ENCODE results near the gene MAGEC1. TPM values are rescaled to one million over a fixed set of nuclear protein-coding genes. Genes with fewer than 3 reads are reported as not detected.
"Not testable (repeated sequence)": the region's sequence is repeated elsewhere in the genome, so short reads cannot be mapped to it uniquely, and the experiment has no call there.

MAGEC1 gene
- not detected for polyA plus RNA-seq (2013, experiment 1 of 2)
- polyA plus RNA-seq (2013, experiment 2 of 2) = not detected

GRCh38 chrX:141903400-141904155 is at the start of gene MAGEC1:
Gene MAGEC1, plus strand, starts transcription at chrX:141903894. Its CDS starts 1,179 bp downstream, at chrX:141905073.
- no peaks in the 10 kb centered on the region for H3K79me1 ChIP-seq (replicated peaks; ENCODE audit: low read length, poor library complexity, severe bottlenecking)
- H3K36me3 ChIP-seq (ENCODE audit: control insufficient read depth in 1 of 2, insufficient read depth in 2 of 2, low read depth in 1 of 2, low read length in 2 of 2) = no peaks in the 10 kb centered on the region
- no peak within 1 kb of the TSS for H2BK12ac ChIP-seq (ENCODE audit: low read length in 2 of 2)
- no peak within 1 kb of the TSS for H2BK15ac ChIP-seq (ENCODE audit: low read depth, poor library complexity, severe bottlenecking)
- H3K4ac ChIP-seq (ENCODE audit: low read depth in 1 of 2, low read length in 2 of 2) = no peak within 1 kb of the TSS
- H2BK5ac ChIP-seq (ENCODE audit: low read depth, low read length, poor library complexity, severe bottlenecking) = no peak within 1 kb of the TSS
- no peak within 1 kb of the TSS for H2AFZ ChIP-seq (ENCODE audit: low read depth, low read length)
- H3K14ac ChIP-seq (ENCODE audit: low read length in 2 of 2) = no peak within 1 kb of the TSS
- H3K4me1 ChIP-seq (ENCODE audit: control insufficient read depth, insufficient read depth, low read depth, low read length) = no peaks in the 10 kb centered on the region
- H3K18ac ChIP-seq (ENCODE audit: low read depth in 1 of 2, low read length in 2 of 2) = no peak within 1 kb of the TSS
- no peaks in the 10 kb centered on the region for H3K27me3 ChIP-seq (ENCODE audit: control insufficient read depth in 1 of 2, insufficient read depth in 1 of 2, low read length in 2 of 2)
- H2AK5ac ChIP-seq (ENCODE audit: low read length, severe bottlenecking) = no peak within 1 kb of the TSS
- H3K23ac ChIP-seq (ENCODE audit: low read length in 2 of 2) = no peak within 1 kb of the TSS
- no peak within 1 kb of the TSS for H2BK120ac ChIP-seq (ENCODE audit: low read depth, low read length)
- DNase-seq = no peak
- H3K9ac ChIP-seq (ENCODE audit: low read length) = no peak within 1 kb of the TSS
- H4K8ac ChIP-seq (ENCODE audit: low read length) = no peak within 1 kb of the TSS
- no peak within 1 kb of the TSS for H3K4me3 ChIP-seq (ENCODE audit: insufficient read depth in 1 of 2, low read depth in 1 of 2, low read length in 2 of 2)
- peaks cover 15% of the 10 kb centered on the region for H3K9me3 ChIP-seq (ENCODE audit: control insufficient read depth, low read length)
- H3K27ac ChIP-seq (ENCODE audit: low read length, poor library complexity, severe bottlenecking) = no peak within 1 kb of the TSS
- 95% methylated on average over 19 of the region's 25 CpGs for WGBS
- H3K4me2 ChIP-seq (ENCODE audit: low read length, poor library complexity, severe bottlenecking) = no peak within 1 kb of the TSS
- H4K91ac ChIP-seq (ENCODE audit: low read length) = no peak within 1 kb of the TSS

- Histone ChIP-seq H3K14ac (ENCODE audit: low read length in 2 of 2) (no peak overlapping the region), H3K79me1 (replicated peaks; ENCODE audit: low read length, poor library complexity, severe bottlenecking) (no peaks in the 10 kb centered on the region), H3K18ac (ENCODE audit: low read depth in 1 of 2, low read length in 2 of 2) (no peak overlapping the region), H3K4me2 (ENCODE audit: low read length, poor library complexity, severe bottlenecking) (no peak overlapping the region), H3K4me1 (ENCODE audit: control insufficient read depth, insufficient read depth, low read depth, low read length) (no peaks in the 10 kb centered on the region), H3K9me3 (ENCODE audit: control insufficient read depth, low read length) (no peaks in the 10 kb centered on the region), H3K36me3 (ENCODE audit: control insufficient read depth in 1 of 2, insufficient read depth in 2 of 2, low read depth in 1 of 2, low read length in 2 of 2) (no peaks in the 10 kb centered on the region), H3K23ac (ENCODE audit: low read length in 2 of 2) (no peak overlapping the region), H3K27me3 (ENCODE audit: control insufficient read depth in 1 of 2, insufficient read depth in 1 of 2, low read length in 2 of 2) (no peaks in the 10 kb centered on the region), H3K4me3 (ENCODE audit: insufficient read depth in 1 of 2, low read depth in 1 of 2, low read length in 2 of 2) (no peak overlapping the region), H3K4ac (ENCODE audit: low read depth in 1 of 2, low read length in 2 of 2) (no peak overlapping the region), H2AK5ac (ENCODE audit: low read length, severe bottlenecking) (no peak overlapping the region), H4K91ac (ENCODE audit: low read length) (no peak overlapping the region), H2BK15ac (ENCODE audit: low read depth, poor library complexity, severe bottlenecking) (no peak overlapping the region), H4K8ac (ENCODE audit: low read length) (no peak overlapping the region), H3K9ac (ENCODE audit: low read length) (no peak overlapping the region), H2BK12ac (ENCODE audit: low read length in 2 of 2) (no peak overlapping the region), H2AFZ (ENCODE audit: low read depth, low read length) (no peak overlapping the region), H2BK5ac (ENCODE audit: low read depth, low read length, poor library complexity, severe bottlenecking) (no peak overlapping the region), H3K27ac (ENCODE audit: low read length, poor library complexity, severe bottlenecking) (no peak overlapping the region), H2BK120ac (ENCODE audit: low read depth, low read length) (no peak overlapping the region)
- DNase-seq = no peak
- WGBS = 41% methylated on average over 2 of the region's 3 CpGs
Measured at GRCh38 chrX:141857479-141857878, 46.2 kb upstream of the MAGEC1 start.

GRCh38 chrX:141879616-141880015 is 24.1 kb upstream of the MAGEC1 start:
- H2BK12ac ChIP-seq (ENCODE audit: low read length in 2 of 2) = no peak overlapping the region
- H2BK120ac ChIP-seq (ENCODE audit: low read depth, low read length) = no peak overlapping the region
- no peak overlapping the region for H4K8ac ChIP-seq (ENCODE audit: low read length)
- no peaks in the 10 kb centered on the region for H3K9me3 ChIP-seq (ENCODE audit: control insufficient read depth, low read length)
- H2BK5ac ChIP-seq (ENCODE audit: low read depth, low read length, poor library complexity, severe bottlenecking) = no peak overlapping the region
- no peak overlapping the region for H3K18ac ChIP-seq (ENCODE audit: low read depth in 1 of 2, low read length in 2 of 2)
- no peak overlapping the region for H2AK5ac ChIP-seq (ENCODE audit: low read length, severe bottlenecking)
- no peak overlapping the region for H2BK15ac ChIP-seq (ENCODE audit: low read depth, poor library complexity, severe bottlenecking)
- H4K91ac ChIP-seq (ENCODE audit: low read length) = no peak overlapping the region
- H3K79me1 ChIP-seq (replicated peaks; ENCODE audit: low read length, poor library complexity, severe bottlenecking) = no peaks in the 10 kb centered on the region
- DNase-seq = no peak
- no peak overlapping the region for H3K4me2 ChIP-seq (ENCODE audit: low read length, poor library complexity, severe bottlenecking)
- H3K27ac ChIP-seq (ENCODE audit: low read length, poor library complexity, severe bottlenecking) = no peak overlapping the region
- no peak overlapping the region for H2AFZ ChIP-seq (ENCODE audit: low read depth, low read length)
- no peak overlapping the region for H3K4me3 ChIP-seq (ENCODE audit: insufficient read depth in 1 of 2, low read depth in 1 of 2, low read length in 2 of 2)
- H3K27me3 ChIP-seq (ENCODE audit: control insufficient read depth in 1 of 2, insufficient read depth in 1 of 2, low read length in 2 of 2) = no peaks in the 10 kb centered on the region
- H3K9ac ChIP-seq (ENCODE audit: low read length) = no peak overlapping the region
- 79% methylated on average over 2 of the region's 5 CpGs for WGBS
- H3K23ac ChIP-seq (ENCODE audit: low read length in 2 of 2) = no peak overlapping the region
- H3K4me1 ChIP-seq (ENCODE audit: control insufficient read depth, insufficient read depth, low read depth, low read length) = no peaks in the 10 kb centered on the region
- no peaks in the 10 kb centered on the region for H3K36me3 ChIP-seq (ENCODE audit: control insufficient read depth in 1 of 2, insufficient read depth in 2 of 2, low read depth in 1 of 2, low read length in 2 of 2)
- H3K14ac ChIP-seq (ENCODE audit: low read length in 2 of 2) = no peak overlapping the region
- no peak overlapping the region for H3K4ac ChIP-seq (ENCODE audit: low read depth in 1 of 2, low read length in 2 of 2)

- H3K36me3 ChIP-seq (ENCODE audit: control insufficient read depth in 1 of 2, insufficient read depth in 2 of 2, low read depth in 1 of 2, low read length in 2 of 2); H3K27ac ChIP-seq (ENCODE audit: low read length, poor library complexity, severe bottlenecking); H3K18ac ChIP-seq (ENCODE audit: low read depth in 1 of 2, low read length in 2 of 2); H2BK5ac ChIP-seq (ENCODE audit: low read depth, low read length, poor library complexity, severe bottlenecking); H3K27me3 ChIP-seq (ENCODE audit: control insufficient read depth in 1 of 2, insufficient read depth in 1 of 2, low read length in 2 of 2); H2AFZ ChIP-seq (ENCODE audit: low read depth, low read length); H2BK120ac ChIP-seq (ENCODE audit: low read depth, low read length); H3K79me1 ChIP-seq (replicated peaks; ENCODE audit: low read length, poor library complexity, severe bottlenecking); H3K4ac ChIP-seq (ENCODE audit: low read depth in 1 of 2, low read length in 2 of 2); H3K4me2 ChIP-seq (ENCODE audit: low read length, poor library complexity, severe bottlenecking); H3K14ac ChIP-seq (ENCODE audit: low read length in 2 of 2); H3K9me3 ChIP-seq (ENCODE audit: control insufficient read depth, low read length); H2BK12ac ChIP-seq (ENCODE audit: low read length in 2 of 2); H3K4me3 ChIP-seq (ENCODE audit: insufficient read depth in 1 of 2, low read depth in 1 of 2, low read length in 2 of 2); H3K23ac ChIP-seq (ENCODE audit: low read length in 2 of 2); H4K8ac ChIP-seq (ENCODE audit: low read length); DNase-seq; H3K4me1 ChIP-seq (ENCODE audit: control insufficient read depth, insufficient read depth, low read depth, low read length); H3K9ac ChIP-seq (ENCODE audit: low read length); H2BK15ac ChIP-seq (ENCODE audit: low read depth, poor library complexity, severe bottlenecking); H4K91ac ChIP-seq (ENCODE audit: low read length); H2AK5ac ChIP-seq (ENCODE audit: low read length, severe bottlenecking): not testable (repeated sequence)
- 58% methylated on average over 5 of the region's 5 CpGs for WGBS
Measured at GRCh38 chrX:141888811-141889210, 14.9 kb upstream of the MAGEC1 start.

All from mesenchymal stem cell (in vitro differentiated cells and primary cell).